K562 (cell line): Measurements from ENCODE around the gene CTXN1. TPM values are rescaled to one million over a fixed set of nuclear protein-coding genes. Genes with fewer than 3 reads are reported as not detected.
A peak's percentile ranks its signal among the peaks of the same experiment; 100 is the strongest.

ENCODE experiments used
- ATAC-seq: fragments of 200-7000 bp; cut with Tn5 transposase; 3 replicates; pipeline ENCODE4 v1.9.1; 2020; ENCODE audit warnings: moderate library complexity
- BruUV-seq: library from RNA; stranded (reverse); fragments of 400-500 nt; replicated peaks from 2 replicates; lab custom pipeline; 2021; lab: Mats Ljungman, UMichigan
- CTCF ChIA-PET: fragments of 300-600 bp; formaldehyde crosslinking; extraction: SDS; loops from one replicate; lab custom pipeline; 2021; ENCODE audit warnings: low intra/inter-chr PET ratio; lab: Yijun Ruan, JAX
- POLR2A ChIA-PET: fragments of 300-600, 350-650 bp; sonication (Branson Sonifier 250); formaldehyde crosslinking; extraction: SDS; loops from one replicate; lab custom pipeline; 2021; ENCODE audit warnings: antibody characterized with exemption, inconsistent platforms; lab: Yijun Ruan, JAX
- DNase-seq, 4 experiments: peaks; one replicate each; pipeline versions ENCODE4 v3.0.0 to v3.0.0-alpha.2; 2011 to 2018; ENCODE audit warnings: low spot score in 3 of 4, mixed read lengths in 3 of 4; ENCODE audit errors: extremely low read depth in 1 of 4
- FAIRE-seq: peaks from 2 replicates; lab custom pipeline; 2011; peaks lifted over from hg19 to GRCh38; lab: Jason Lieb, UNC
- H2AFZ ChIP-seq: 2 replicates; pipeline ENCODE4 v1.6.0; 2011; ENCODE audit warnings: low read depth, low read length, control low read depth, inconsistent platforms
- H3K27ac ChIP-seq: fragments of 200-600 bp; 3 replicates; pipeline ENCODE4 v1.8.0; 2011; ENCODE audit warnings: low read depth, mild to moderate bottlenecking, control low read depth, inconsistent platforms, low read length, moderate library complexity, mixed read lengths; ENCODE audit errors: extremely low read depth
- H3K27me3 ChIP-seq, 2 experiments: fragments of 300-600 bp in 1 of 2; 2 replicates in 1 of 2; 3 replicates in 1 of 2; pipeline versions ENCODE4 v1.6.0 to v1.8.0; 2011; ENCODE audit warnings: inconsistent platforms in 2 of 2, low read length in 2 of 2, mild to moderate bottlenecking in 1 of 2, mixed read lengths in 1 of 2, moderate library complexity in 1 of 2; ENCODE audit not compliant: control insufficient read depth in 2 of 2, insufficient read depth in 2 of 2
- H3K36me3 ChIP-seq: fragments of 300-600 bp; 3 replicates; pipeline ENCODE4 v1.8.0; 2011; ENCODE audit warnings: mild to moderate bottlenecking, low read length, inconsistent platforms; ENCODE audit not compliant: control insufficient read depth, insufficient read depth
- H3K4me1 ChIP-seq, 2 experiments: fragments of 200-600 bp in 1 of 2; replicated peaks in 1 of 2; 2 replicates in 1 of 2; 3 replicates in 1 of 2; pipeline versions ENCODE4 v1.5.1 to v1.8.0; 2011; ENCODE audit warnings: inconsistent platforms in 2 of 2, low read length in 2 of 2, mild to moderate bottlenecking in 1 of 2, mixed read lengths in 1 of 2, moderate library complexity in 1 of 2; ENCODE audit not compliant: control insufficient read depth in 2 of 2, insufficient read depth in 2 of 2
- H3K4me2 ChIP-seq: 2 replicates; pipeline ENCODE4 v1.6.1; 2011; ENCODE audit warnings: low read length, control low read depth, inconsistent platforms, mixed read lengths; ENCODE audit not compliant: insufficient read depth
- H3K4me3 ChIP-seq: fragments of 200-600 bp; sonication (generic), shearing (Covaris generic); 2 replicates; pipeline ENCODE4 v1.5.1; 2016; ENCODE audit warnings: control low read depth, inconsistent platforms
- H3K79me2 ChIP-seq: fragments of 200-600 bp; 3 replicates; pipeline ENCODE4 v1.8.0; 2011; ENCODE audit warnings: low read length, inconsistent platforms; ENCODE audit not compliant: control insufficient read depth, insufficient read depth
- H3K9ac ChIP-seq, 2 experiments: 2 replicates each; pipeline versions ENCODE4 v1.6.0 to v1.6.1; 2011; ENCODE audit warnings: low read depth in 2 of 2, low read length in 2 of 2, control low read depth in 1 of 2, inconsistent platforms in 1 of 2, mild to moderate bottlenecking in 1 of 2, mixed read lengths in 1 of 2; ENCODE audit not compliant: insufficient read depth in 1 of 2
- H3K9me1 ChIP-seq: one replicate; pipeline ENCODE4 v1.6.0; 2011; ENCODE audit warnings: inconsistent platforms, mild to moderate bottlenecking, low read length, moderate library complexity; ENCODE audit not compliant: control insufficient read depth, insufficient read depth
- H3K9me3 ChIP-seq: replicated peaks from 2 replicates; pipeline ENCODE4 v1.5.1; 2011; ENCODE audit warnings: low read depth, low read length, inconsistent platforms; ENCODE audit not compliant: control insufficient read depth, insufficient read depth
- H4K20me1 ChIP-seq: replicated peaks from 2 replicates; pipeline ENCODE4 v1.6.1; 2011; ENCODE audit warnings: low read length, inconsistent platforms, mixed read lengths; ENCODE audit not compliant: control insufficient read depth, insufficient read depth
- ATF3 ChIP-seq, 2 experiments: fragments of 450-650 bp in 1 of 2; sonication (generic) in 1 of 2; formaldehyde crosslinking in 1 of 2; IDR thresholded peaks in 1 of 2; conservative IDR thresholded peaks in 1 of 2; 2 replicates each; pipeline versions ENCODE4 v1.6.1 to v1.8.1; 2016 to 2023; ENCODE audit warnings: mild to moderate bottlenecking in 2 of 2, moderate library complexity in 2 of 2, inconsistent platforms in 1 of 2, missing genetic modification reagents in 1 of 2
- DLX4 ChIP-seq: fragments of 250-450 bp; sonication (Bioruptor Pico); IDR thresholded peaks from 2 replicates; pipeline ENCODE4 v1.6.1; 2021; ENCODE audit warnings: mild to moderate bottlenecking
- ELK1 ChIP-seq: sonication (generic); formaldehyde crosslinking; IDR thresholded peaks from 2 replicates; pipeline ENCODE4 v1.8.1; 2022; ENCODE audit warnings: missing genetic modification reagents
- HMBOX1 ChIP-seq: sonication (generic); IDR thresholded peaks from 2 replicates; pipeline ENCODE4 v1.6.1; 2016
- ILF3 ChIP-seq: fragments of 450-650 bp; IDR thresholded peaks from 2 replicates; pipeline ENCODE4 v1.6.1; 2018; ENCODE audit warnings: antibody characterized with exemption, mild to moderate bottlenecking, moderate library complexity, borderline replicate concordance
- NUFIP1 ChIP-seq: fragments of 450-650 bp; IDR thresholded peaks from 2 replicates; pipeline ENCODE4 v1.6.1; 2018; ENCODE audit not compliant: partially characterized antibody
- PHB ChIP-seq: fragments of 250-450 bp; sonication (Bioruptor Pico); IDR thresholded peaks from 2 replicates; pipeline ENCODE4 v1.5.0; 2021
- POLR2B ChIP-seq: fragments of 450-650 bp; IDR thresholded peaks from 2 replicates; pipeline ENCODE4 v1.6.1; 2018; ENCODE audit warnings: low read depth; ENCODE audit not compliant: partially characterized antibody
- TSHZ1 ChIP-seq: fragments of 250-450 bp; sonication (Bioruptor Pico); IDR thresholded peaks from 2 replicates; pipeline ENCODE4 v1.4.0; 2020; ENCODE audit warnings: mild to moderate bottlenecking, moderate library complexity
- U2AF2 ChIP-seq: fragments of 200-400 bp; formaldehyde crosslinking; optimal IDR thresholded peaks from 2 replicates; pipeline ENCODE3; 2017; ENCODE audit warnings: low read depth, mild to moderate bottlenecking, low read length
- whole genome bisulfite sequencing: fragments of 100-300 bp; shearing (Covaris generic); methylation state at CpG from one replicate; pipeline ENCODE4 v1.1.6; 2016; ENCODE audit warnings: low coverage, mixed read lengths; ENCODE audit not compliant: insufficient coverage; ENCODE audit errors: missing lambda C conversion rate; 5-methylcytosine and 5-hydroxymethylcytosine counted together
- in situ Hi-C: fragments of 300-500 bp; cut with MboI; formaldehyde crosslinking; loops from 4 replicates; pipeline ENCODE4 v1.15.0; 2018; ENCODE audit warnings: inconsistent platforms, mixed read lengths
- intact Hi-C: fragments of 100-400 bp; cut with micrococcal nuclease; formaldehyde crosslinking; loops from 2 replicates; pipeline ENCODE4 v1.14.2; 2022
- polyA plus RNA-seq, 8 experiments: library from polyadenylated mRNA; depleted of rRNA in 4 of 8; stranded (reverse) in 5 of 8; unstranded in 3 of 8; fragments of >200 nt; fragmentation: Nextera tagmentation in 2 of 8; fragmentation: Illumina TruSeq in 1 of 8; extraction: Ambion mirVana in 2 of 8; extraction: Trizol in 1 of 8; gene quantifications; 2 replicates each; pipeline versions ENCODE4 v1.2.1 to v1.2.3, GENCODE V29; 2011 to 2014; ENCODE audit warnings: inconsistent platforms in 1 of 8, missing spikeins in 1 of 8
- total RNA-seq, 7 experiments: library from RNA; depleted of rRNA in 6 of 7; stranded (reverse); fragments of >200 nt in 6 of 7; fragmentation: Illumina TruSeq in 2 of 7; extraction: Trizol in 2 of 7; gene quantifications; 2 replicates each; pipeline versions ENCODE4 v1.2.1 to v1.2.3, GENCODE V29; 2011 to 2021; ENCODE audit warnings: low replicate concordance in 1 of 7

The CTXN1 gene
- total and polyA plus RNA-seq, 9 of the 15 experiments (the other 6 are each of a cell fraction or from before 2014, with no cell fraction given): 0.15 to 37.4 (median 1.8) TPM; not detected in 2

GRCh38 chr19:7953060-7953459, 27.1 kb upstream of the CTXN1 start (continued):
- TF ChIP-seq DLX4 (CRISPR knock-in tag) (no peak), NUFIP1 (no peak), POLR2B (peak; percentile 17)
- TF ChIP-seq, all 486 proteins: peak for 3

- no peak overlapping the region for H3K4me3 ChIP-seq
- BruUV-seq: no TSS peak
- TF ChIP-seq HMBOX1: no peak
- 0 out of 2 replicates have a peak, but pooled peaks have one; percentile 18 for TF ChIP-seq ATF3 (IDR thresholded peaks at IDR 0.05)
- TF ChIP-seq ATF3 (CRISPR knock-in tag; conservative IDR thresholded peaks at IDR 0.05): no peak
- TF ChIP-seq ILF3: no peak
- no peak for TF ChIP-seq U2AF2
- no peak for TF ChIP-seq PHB
- no peak for TF ChIP-seq TSHZ1 (CRISPR knock-in tag)
- no peak for TF ChIP-seq ELK1 (CRISPR knock-in tag)
- TF ChIP-seq, all 486 proteins: peak for 1
- Histone ChIP-seq H2AFZ (no peak overlapping the region), H3K27ac (no peak overlapping the region), H3K27me3 (no peaks in the 10 kb centered on the region), H3K9me3 (no peaks in the 10 kb centered on the region), H3K79me2 (peaks cover 18% of the 10 kb centered on the region), H3K9me1 (no peaks in the 10 kb centered on the region), H3K36me3 (no peaks in the 10 kb centered on the region), H3K4me2 (no peak overlapping the region), H3K4me1 (peaks cover 7 to 22% of the 10 kb centered on the region in 2 experiments; a peak in 4 of 5 replicates), H3K9ac (no peak overlapping the region), H4K20me1 (no peaks in the 10 kb centered on the region)
- ChIA-PET CTCF (no interaction called here), POLR2A (interaction anchor here (1.0 kb wide), 1 partner anchor 25 kb away, joined by 3 read pairs; no protein-coding TSS in a partner anchor)
- ATAC-seq: no peak
- DNase-seq: no peak
- intact Hi-C loops (loop anchor here (10.0 kb wide), 1 partner anchor 117 kb away; no protein-coding TSS in a partner anchor), in situ Hi-C loops (loop anchor here (5.0 kb wide), 1 partner anchor 304 kb away; no protein-coding TSS in a partner anchor)
- no peak for FAIRE-seq
- WGBS: 59% methylated on average over 4 of the region's 4 CpGs
These were observed 22.0 kb upstream of the CTXN1 start for GRCh38 chr19:7947939-7948338.
